ENCODE data around the gene SMIM35. TPM values are rescaled to one million over a fixed set of nuclear protein-coding genes. Genes with fewer than 3 reads are reported as not detected.

SMIM35 gene
- total and polyA plus RNA-seq, 2 of the 13 experiments (the other 11 are each of a cell fraction or from before 2014, with no cell fraction given): not detected

- POLR2A ChIA-PET: no interaction called here
- no TSS peak for BruUV-seq (replicated peaks)
- Histone ChIP-seq H3K4me2 (ENCODE audit: low read depth, low read length) (no peak overlapping the region), H4K20me1 (ENCODE audit: insufficient read depth, low read length) (no peaks in the 10 kb centered on the region), H3K9me3 (ENCODE audit: low read length) (no peaks in the 10 kb centered on the region), H3K4me1 (ENCODE audit: insufficient read depth, low read length) (peaks cover 17% of the 10 kb centered on the region), H2AFZ (ENCODE audit: low read length) (no peak overlapping the region), H3K27me3 (ENCODE audit: control insufficient read depth in 1 of 2, insufficient read depth in 2 of 2, low read length in 2 of 2) (peaks cover 16 to 75% of the 10 kb centered on the region in 2 experiments), H3K36me3 (replicated peaks in 1 of 2; ENCODE audit: control insufficient read depth in 1 of 2, insufficient read depth in 2 of 2, low read length in 2 of 2) (no peaks in the 10 kb centered on the region), H3K79me2 (ENCODE audit: insufficient read depth, low read length) (no peaks in the 10 kb centered on the region), H3K9ac (ENCODE audit: insufficient read depth, low read depth, low read length) (no peak overlapping the region), H3K27ac (ENCODE audit: extremely low read length, insufficient read depth, low read length) (no peak overlapping the region), H3K4me3 (replicated peaks in 1 of 3; ENCODE audit: insufficient read depth in 1 of 3, low read depth in 2 of 3, low read length in 3 of 3) (no peak overlapping the region)
- in situ Hi-C loops (cut with HindIII; ENCODE audit: extremely low pct_ligation_motif_present, low pct_unique_long_range_greater_than_20kb): no loop called here
- no peak for FAIRE-seq
- TF ChIP-seq ZNF350 (CRISPR knock-in tag; IDR thresholded peaks at IDR 0.05; ENCODE audit: borderline replicate concordance, low read depth): no peak
- TF ChIP-seq ETV6 (CRISPR knock-in tag; conservative IDR thresholded peaks at IDR 0.05): no peak
- TF ChIP-seq ZNF513 (CRISPR knock-in tag; conservative IDR thresholded peaks at IDR 0.05): no peak
- no peak for TF ChIP-seq GFI1 (CRISPR knock-in tag; IDR thresholded peaks at IDR 0.05; ENCODE audit: borderline replicate concordance)
- TF ChIP-seq TFE3 (CRISPR knock-in tag; IDR thresholded peaks at IDR 0.05): no peak
- no peak for TF ChIP-seq MAZ (IDR thresholded peaks at IDR 0.05; ENCODE audit: borderline replicate concordance, low read depth, low read length)
- no peak for TF ChIP-seq MAZ (CRISPR knock-in tag; IDR thresholded peaks at IDR 0.05; ENCODE audit: low read depth)
- no peak for TF ChIP-seq ZNF253 (CRISPR knock-in tag; IDR thresholded peaks at IDR 0.05; ENCODE audit: borderline replicate concordance)
- no peak for TF ChIP-seq TRAFD1 (CRISPR knock-in tag; IDR thresholded peaks at IDR 0.05; ENCODE audit: borderline replicate concordance)
- no peak for TF ChIP-seq BCL3 (CRISPR knock-in tag; IDR thresholded peaks at IDR 0.05)
- TF ChIP-seq SP1 (IDR thresholded peaks at IDR 0.05): no peak
- TF ChIP-seq SP1 (CRISPR knock-in tag; IDR thresholded peaks at IDR 0.05): no peak
- no peak for TF ChIP-seq MTA1 (CRISPR knock-in tag; IDR thresholded peaks at IDR 0.05; ENCODE audit: borderline replicate concordance)
- no peak for TF ChIP-seq SIN3A (IDR thresholded peaks at IDR 0.05; ENCODE audit: borderline replicate concordance, low read depth, low read length)
- TF ChIP-seq KDM4B (CRISPR knock-in tag; IDR thresholded peaks at IDR 0.05): no peak
- intact Hi-C loops (cut with micrococcal nuclease; ENCODE audit: unreplicated experiment): no loop called here
- no peak for ATAC-seq
- DNase-seq (ENCODE audit: low spot score): no peak
- WGBS (ENCODE audit: low lambda C conversion rate): 5% methylated on average over 4 of the region's 4 CpGs
- CTCF ChIA-PET (ENCODE audit: low intra/inter-chr PET ratio, low total read pairs): no interaction called here
Measured at GRCh38 chr11:117984476-117984875, 102.3 kb downstream of the SMIM35 start.
